ENCODE measurements around the gene LSM14A. TPM values are rescaled to one million over a fixed set of nuclear protein-coding genes. Genes with fewer than 3 reads are reported as not detected.

The LSM14A gene
- total and polyA plus RNA-seq, 9 of the 15 experiments (the other 6 are each of a cell fraction or from before 2014, with no cell fraction given) = 19.5 to 150 (median 95.1) TPM

GRCh38 chr19:34171877-34172660, at the start of gene LSM14A (continued):
- TF ChIP-seq DPF2 (IDR thresholded peaks at IDR 0.05) (0 out of 2 replicates have a peak, but pooled peaks have one; percentile 60), ETV1 (tag; conservative IDR thresholded peaks at IDR 0.05; ENCODE audit: low read depth) (peak; percentile 23; the same call in 1 of the 2 replicates), ZSCAN32 (CRISPR knock-in tag; IDR thresholded peaks at IDR 0.05) (no peak), KHSRP (IDR thresholded peaks at IDR 0.05) (no peak), ZC3H8 (IDR thresholded peaks at IDR 0.05) (no peak), CREM (IDR thresholded peaks at IDR 0.05; ENCODE audit: low read depth) (peak; percentile 26), SMARCC2 (IDR thresholded peaks at IDR 0.05; ENCODE audit: low read depth) (no peak; the same call in 1 of the 2 replicates), FOXO4 (CRISPR knock-in tag; IDR thresholded peaks at IDR 0.05) (0 out of 2 replicates have a peak, but pooled peaks have one; percentile 55), ZFPM2 (CRISPR knock-in tag; IDR thresholded peaks at IDR 0.05) (no peak), TSC22D4 (tag; IDR thresholded peaks at IDR 0.05) (no peak), HCFC1 (IDR thresholded peaks at IDR 0.05; ENCODE audit: low read depth, low read length) (peak; percentile 43; the same call in 1 of the 2 replicates), KAT7 (CRISPR knock-in tag; IDR thresholded peaks at IDR 0.05; ENCODE audit: borderline replicate concordance) (0 out of 2 replicates have a peak, but pooled peaks have one; percentile 33), MXD1 (CRISPR knock-in tag; IDR thresholded peaks at IDR 0.05; ENCODE audit: borderline replicate concordance, poor library complexity, severe bottlenecking) (no peak), ZNF324 (CRISPR knock-in tag; IDR thresholded peaks at IDR 0.05) (no peak), BACH1 (tag; IDR thresholded peaks at IDR 0.05) (no peak), SMC3 (conservative IDR thresholded peaks at IDR 0.05; ENCODE audit: insufficient read depth, low read depth, low read length) (no peak), ZNF445 (CRISPR knock-in tag; IDR thresholded peaks at IDR 0.05; ENCODE audit: low read depth) (no peak), L3MBTL2 (IDR thresholded peaks at IDR 0.05) (peak; percentile 95)
- TF ChIP-seq, protein P1, sequence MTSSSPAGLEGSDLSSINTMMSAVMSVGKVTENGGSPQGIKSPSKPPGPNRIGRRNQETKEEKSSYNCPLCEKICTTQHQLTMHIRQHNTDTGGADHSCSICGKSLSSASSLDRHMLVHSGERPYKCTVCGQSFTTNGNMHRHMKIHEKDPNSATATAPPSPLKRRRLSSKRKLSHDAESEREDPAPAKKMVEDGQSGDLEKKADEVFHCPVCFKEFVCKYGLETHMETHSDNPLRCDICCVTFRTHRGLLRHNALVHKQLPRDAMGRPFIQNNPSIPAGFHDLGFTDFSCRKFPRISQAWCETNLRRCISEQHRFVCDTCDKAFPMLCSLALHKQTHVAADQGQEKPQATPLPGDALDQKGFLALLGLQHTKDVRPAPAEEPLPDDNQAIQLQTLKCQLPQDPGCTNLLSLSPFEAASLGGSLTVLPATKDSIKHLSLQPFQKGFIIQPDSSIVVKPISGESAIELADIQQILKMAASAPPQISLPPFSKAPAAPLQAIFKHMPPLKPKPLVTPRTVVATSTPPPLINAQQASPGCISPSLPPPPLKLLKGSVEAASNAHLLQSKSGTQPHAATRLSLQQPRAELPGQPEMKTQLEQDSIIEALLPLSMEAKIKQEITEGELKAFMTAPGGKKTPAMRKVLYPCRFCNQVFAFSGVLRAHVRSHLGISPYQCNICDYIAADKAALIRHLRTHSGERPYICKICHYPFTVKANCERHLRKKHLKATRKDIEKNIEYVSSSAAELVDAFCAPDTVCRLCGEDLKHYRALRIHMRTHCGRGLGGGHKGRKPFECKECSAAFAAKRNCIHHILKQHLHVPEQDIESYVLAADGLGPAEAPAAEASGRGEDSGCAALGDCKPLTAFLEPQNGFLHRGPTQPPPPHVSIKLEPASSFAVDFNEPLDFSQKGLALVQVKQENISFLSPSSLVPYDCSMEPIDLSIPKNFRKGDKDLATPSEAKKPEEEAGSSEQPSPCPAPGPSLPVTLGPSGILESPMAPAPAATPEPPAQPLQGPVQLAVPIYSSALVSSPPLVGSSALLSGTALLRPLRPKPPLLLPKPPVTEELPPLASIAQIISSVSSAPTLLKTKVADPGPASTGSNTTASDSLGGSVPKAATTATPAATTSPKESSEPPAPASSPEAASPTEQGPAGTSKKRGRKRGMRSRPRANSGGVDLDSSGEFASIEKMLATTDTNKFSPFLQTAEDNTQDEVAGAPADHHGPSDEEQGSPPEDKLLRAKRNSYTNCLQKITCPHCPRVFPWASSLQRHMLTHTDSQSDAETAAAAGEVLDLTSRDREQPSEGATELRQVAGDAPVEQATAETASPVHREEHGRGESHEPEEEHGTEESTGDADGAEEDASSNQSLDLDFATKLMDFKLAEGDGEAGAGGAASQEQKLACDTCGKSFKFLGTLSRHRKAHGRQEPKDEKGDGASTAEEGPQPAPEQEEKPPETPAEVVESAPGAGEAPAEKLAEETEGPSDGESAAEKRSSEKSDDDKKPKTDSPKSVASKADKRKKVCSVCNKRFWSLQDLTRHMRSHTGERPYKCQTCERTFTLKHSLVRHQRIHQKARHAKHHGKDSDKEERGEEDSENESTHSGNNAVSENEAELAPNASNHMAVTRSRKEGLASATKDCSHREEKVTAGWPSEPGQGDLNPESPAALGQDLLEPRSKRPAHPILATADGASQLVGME (CRISPR knock-in tag; IDR thresholded peaks at IDR 0.05) = 0 out of 2 replicates have a peak, but pooled peaks have one; percentile 43
- TF ChIP-seq, protein P2, sequence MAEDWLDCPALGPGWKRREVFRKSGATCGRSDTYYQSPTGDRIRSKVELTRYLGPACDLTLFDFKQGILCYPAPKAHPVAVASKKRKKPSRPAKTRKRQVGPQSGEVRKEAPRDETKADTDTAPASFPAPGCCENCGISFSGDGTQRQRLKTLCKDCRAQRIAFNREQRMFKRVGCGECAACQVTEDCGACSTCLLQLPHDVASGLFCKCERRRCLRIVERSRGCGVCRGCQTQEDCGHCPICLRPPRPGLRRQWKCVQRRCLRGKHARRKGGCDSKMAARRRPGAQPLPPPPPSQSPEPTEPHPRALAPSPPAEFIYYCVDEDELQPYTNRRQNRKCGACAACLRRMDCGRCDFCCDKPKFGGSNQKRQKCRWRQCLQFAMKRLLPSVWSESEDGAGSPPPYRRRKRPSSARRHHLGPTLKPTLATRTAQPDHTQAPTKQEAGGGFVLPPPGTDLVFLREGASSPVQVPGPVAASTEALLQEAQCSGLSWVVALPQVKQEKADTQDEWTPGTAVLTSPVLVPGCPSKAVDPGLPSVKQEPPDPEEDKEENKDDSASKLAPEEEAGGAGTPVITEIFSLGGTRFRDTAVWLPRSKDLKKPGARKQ (CRISPR knock-in tag; IDR thresholded peaks at IDR 0.05) = no peak

Measured in K562 (cell line).